Fibroblast of mammary gland (primary cell): ENCODE measurements around the gene TRAK1.

Experiments used
- DNase-seq: peaks from one replicate; pipeline ENCODE4 v3.0.0-alpha.2; 2010; ENCODE audit warnings: low read depth
- H3K4me3 ChIP-seq: 2 replicates; pipeline ENCODE4 v1.5.1; 2011; ENCODE audit warnings: low read depth, mild to moderate bottlenecking, low read length, moderate library complexity; ENCODE audit not compliant: control insufficient read depth
- TF ChIP-seq, protein P1 (sequence below): conservative IDR thresholded peaks from 2 replicates; pipeline ENCODE4 v1.5.1; 2011; ENCODE audit warnings: low read depth, low read length, inconsistent platforms; ENCODE audit not compliant: control insufficient read depth, insufficient read depth

Gene TRAK1

DNA sequence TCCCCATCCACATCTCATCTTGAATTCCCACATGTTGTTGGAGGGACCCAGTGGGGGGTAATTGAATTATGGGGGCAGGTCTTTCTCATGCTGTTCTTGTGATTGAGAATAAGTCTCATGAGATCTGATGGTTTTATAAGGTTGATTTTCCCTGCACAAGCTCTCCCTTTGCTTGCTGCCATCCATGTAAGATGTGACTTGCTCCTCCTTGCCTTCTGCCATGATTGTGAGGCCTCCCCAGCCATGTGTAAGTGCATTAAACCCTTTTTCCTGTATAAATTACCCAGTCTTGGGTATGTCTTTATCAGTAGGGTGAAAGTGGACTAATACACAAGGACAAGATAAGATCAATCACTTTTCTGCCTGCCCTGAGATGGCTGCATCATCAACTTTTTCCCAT, 180.6 kb downstream of the TRAK1 start:
- TF ChIP-seq, protein P1, sequence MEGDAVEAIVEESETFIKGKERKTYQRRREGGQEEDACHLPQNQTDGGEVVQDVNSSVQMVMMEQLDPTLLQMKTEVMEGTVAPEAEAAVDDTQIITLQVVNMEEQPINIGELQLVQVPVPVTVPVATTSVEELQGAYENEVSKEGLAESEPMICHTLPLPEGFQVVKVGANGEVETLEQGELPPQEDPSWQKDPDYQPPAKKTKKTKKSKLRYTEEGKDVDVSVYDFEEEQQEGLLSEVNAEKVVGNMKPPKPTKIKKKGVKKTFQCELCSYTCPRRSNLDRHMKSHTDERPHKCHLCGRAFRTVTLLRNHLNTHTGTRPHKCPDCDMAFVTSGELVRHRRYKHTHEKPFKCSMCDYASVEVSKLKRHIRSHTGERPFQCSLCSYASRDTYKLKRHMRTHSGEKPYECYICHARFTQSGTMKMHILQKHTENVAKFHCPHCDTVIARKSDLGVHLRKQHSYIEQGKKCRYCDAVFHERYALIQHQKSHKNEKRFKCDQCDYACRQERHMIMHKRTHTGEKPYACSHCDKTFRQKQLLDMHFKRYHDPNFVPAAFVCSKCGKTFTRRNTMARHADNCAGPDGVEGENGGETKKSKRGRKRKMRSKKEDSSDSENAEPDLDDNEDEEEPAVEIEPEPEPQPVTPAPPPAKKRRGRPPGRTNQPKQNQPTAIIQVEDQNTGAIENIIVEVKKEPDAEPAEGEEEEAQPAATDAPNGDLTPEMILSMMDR = no peak
- DNase-seq = no peak
- H3K4me3 ChIP-seq = no peak overlapping the region

DNA sequence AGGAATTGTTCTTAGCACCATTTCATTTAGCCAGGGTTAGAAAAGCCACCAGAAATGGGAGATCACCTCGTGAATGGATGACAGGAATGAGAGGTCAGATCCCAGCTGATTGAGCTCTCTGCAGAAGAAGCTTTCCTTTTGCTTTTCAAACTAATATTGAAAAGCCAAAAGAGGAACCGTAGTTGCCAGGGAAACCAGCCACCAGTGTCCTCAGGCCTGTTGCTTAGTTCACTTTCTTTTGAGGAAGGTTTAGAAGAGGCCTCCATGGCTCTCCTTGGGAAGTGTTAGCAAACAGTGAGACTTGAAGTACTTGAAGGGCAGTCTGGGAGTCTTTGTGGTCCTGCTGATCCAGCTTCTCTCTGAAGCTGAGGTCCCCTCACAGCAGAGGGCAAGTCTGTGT, 182.2 kb downstream of the TRAK1 start:
- TF ChIP-seq, protein P1 = no peak
- no peak overlapping the region for H3K4me3 ChIP-seq
- no peak for DNase-seq

DNA sequence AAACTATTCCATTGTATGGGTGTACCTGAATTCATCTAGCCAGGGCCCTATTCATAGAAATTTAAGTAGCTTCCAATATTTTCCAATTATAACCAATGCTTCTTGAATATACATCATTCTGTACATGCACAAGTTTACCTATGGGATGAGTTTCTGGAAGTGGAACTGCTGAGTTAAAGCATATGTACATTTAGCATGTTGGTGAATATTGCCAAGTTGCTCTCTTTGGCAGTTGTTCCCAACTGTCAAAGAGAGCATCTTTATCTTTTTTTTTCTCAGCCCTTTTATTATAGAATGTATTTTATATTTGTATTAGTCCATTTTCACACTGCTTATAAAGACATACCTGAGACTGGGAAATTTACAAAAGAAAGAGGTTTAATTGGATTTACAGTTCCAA, 183.1 kb downstream of the TRAK1 start:
- TF ChIP-seq, protein P1 = no peak
- DNase-seq = no peak
- no peak overlapping the region for H3K4me3 ChIP-seq

DNA sequence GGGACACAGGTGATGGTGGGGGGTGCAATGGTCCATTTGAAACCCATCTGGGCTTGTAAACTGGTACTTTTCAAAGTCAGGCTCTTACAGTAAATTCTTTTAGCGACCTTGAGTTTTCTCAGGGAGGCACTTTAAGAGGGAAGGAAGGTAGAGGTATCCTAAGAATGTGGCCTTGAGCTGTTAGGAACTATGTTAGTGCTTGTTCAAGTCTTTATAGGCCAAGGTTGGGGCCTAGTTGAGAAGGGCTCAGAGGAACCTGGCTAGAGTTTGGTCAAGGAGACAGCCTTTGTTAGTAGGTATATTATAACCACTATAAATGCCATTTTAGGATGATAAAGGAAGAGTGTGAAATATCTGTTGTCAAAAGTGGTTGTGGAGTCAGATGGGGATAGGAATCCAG, 184.1 kb downstream of the TRAK1 start:
- TF ChIP-seq, protein P1 = no peak
- no peak overlapping the region for H3K4me3 ChIP-seq
- no peak for DNase-seq
